AML-193 (cell line): ENCODE results near the gene VPS35.
A peak's percentile ranks its signal among the peaks of the same experiment; 100 is the strongest.

Source experiments
- DNase-seq, 2 experiments: peaks; one replicate each; lab custom pipeline; 2025; lab: John Stamatoyannopoulos, UW

VPS35 gene

DNA sequence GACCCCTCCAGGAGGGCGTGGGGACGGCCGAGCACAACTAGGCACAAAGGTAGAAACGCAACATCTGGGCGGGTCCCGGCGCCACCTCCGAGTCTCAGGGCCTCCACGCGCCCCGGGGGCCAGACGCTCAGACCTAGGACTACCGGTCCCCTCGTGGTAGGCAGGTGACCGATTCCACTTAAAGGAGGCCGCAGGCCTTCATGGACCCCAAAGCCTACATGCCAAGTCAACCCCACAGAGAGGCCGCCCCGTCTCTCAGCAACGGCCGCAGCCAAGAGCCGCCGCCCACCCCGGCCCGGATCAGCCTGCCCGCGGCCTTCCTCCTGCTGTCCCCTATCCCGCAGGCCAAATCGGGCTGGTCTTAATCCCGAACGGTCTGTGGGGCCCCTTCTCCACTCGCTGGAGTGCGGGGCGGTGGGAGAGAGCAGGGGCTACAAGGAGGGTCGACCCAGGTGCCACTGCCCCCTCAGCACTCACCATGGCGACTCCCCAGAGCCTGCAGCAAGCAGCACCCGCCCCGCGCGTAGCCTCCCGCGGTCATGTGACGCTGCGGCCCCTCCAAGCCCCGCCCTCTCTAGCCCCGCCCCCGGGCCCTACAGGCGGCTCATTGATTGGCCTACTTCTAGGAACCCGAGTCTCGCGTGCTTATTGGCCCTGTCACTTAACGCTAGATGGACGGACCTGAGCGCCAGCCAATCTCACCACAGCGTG lies at the start of gene VPS35:
VPS35 (minus strand) TSS at position 525 of the 711 bp plus-strand sequence; CDS start at position 480, 45 bp downstream.
- peak; percentile 95 to 96 for DNase-seq

DNA sequence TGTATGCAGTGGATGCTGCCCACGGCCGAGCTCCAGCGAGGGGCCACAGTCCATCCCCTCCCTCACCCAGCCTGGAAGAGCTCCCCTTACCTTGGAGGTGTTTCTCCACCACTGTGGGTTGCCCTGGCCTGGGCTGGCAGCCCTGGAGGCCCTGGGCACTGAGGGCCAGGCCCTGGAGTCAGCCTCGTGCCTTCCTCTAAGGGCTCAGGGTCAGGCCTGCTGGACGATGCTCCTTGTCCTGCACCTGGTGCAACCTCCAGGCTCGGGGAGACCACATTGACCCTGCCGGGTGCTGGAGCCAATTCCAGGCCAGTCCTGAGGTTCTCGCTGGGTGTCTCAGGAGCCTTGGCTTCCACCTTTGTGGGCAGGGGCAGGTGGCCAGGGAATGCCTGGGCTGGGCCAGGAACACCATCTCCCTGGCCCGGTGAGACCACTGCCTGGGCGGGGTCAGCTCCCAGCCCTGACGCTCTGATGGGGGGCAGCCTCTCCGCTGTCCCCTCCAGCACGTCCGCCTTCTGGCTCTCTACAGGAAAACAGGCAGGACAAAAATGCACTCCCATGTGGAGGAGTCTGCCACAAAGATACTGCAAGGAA lies 48.7 kb upstream of the VPS35 start:
- no peak for DNase-seq

DNA sequence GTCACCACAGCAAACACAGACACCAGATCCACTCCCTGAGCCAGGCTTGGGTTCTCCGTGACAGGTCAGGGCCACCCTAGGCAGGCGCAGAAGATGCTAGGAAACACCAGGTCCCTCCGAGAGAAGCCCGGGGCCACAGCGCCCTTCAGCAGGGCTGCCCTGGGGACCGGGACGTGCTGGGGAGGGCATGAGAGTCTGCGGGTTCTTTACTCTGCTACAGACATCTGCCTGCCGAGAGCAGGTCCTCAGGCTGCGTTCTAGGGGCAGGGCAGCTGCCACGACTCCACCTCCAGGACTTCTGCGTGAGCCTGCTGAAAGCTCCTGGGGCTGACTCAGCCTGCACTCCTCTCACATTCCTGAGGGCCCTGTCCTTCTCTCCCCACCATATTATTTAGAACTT lies 47.7 kb upstream of the VPS35 start:
- no peak for DNase-seq

DNA sequence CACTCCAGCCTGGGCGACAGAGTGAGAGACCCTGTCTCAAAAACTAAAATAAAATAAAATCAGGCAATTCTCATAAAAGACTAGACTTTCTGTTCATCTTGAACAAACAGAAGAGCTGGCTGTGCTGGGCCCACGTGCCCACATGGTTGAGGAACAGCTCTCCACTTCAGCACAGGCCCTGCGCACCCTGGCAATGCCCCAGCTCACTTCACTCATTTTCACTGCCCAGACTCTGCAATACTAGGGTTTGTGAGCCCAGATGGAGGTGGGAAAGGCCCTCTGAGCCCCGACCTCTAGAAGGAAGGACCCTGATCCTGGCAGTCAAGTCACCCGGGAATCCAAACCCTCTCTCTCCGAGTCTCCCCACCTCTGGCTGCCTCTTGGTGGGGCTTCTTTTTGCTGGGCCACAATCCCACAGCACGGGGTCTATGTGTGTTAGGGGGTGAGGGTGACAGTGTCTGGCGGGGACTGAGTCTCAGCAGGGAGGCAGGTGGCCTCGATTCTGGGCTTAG lies 44.4 kb upstream of the VPS35 start:
- no peak for DNase-seq

DNA sequence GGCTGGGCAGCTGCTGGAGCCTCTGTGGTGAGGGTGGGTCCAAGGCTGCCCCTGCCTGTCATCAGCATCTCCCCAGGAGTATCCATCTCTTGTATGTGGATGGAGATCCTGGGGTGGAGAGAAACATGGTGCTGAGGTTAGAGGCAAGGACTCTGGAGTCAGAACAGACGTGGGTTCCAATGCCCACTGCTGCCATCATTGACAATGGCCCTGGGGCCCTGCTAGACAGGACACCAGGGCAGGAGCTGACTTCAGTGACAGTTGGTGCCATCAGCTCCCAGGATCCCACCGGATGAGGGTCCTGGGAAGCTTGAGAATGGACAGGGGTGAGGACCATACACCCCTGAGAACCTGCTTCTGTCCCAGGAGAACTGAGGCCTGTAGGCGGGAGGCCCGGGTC lies 43.6 kb upstream of the VPS35 start:
- DNase-seq = no peak

DNA sequence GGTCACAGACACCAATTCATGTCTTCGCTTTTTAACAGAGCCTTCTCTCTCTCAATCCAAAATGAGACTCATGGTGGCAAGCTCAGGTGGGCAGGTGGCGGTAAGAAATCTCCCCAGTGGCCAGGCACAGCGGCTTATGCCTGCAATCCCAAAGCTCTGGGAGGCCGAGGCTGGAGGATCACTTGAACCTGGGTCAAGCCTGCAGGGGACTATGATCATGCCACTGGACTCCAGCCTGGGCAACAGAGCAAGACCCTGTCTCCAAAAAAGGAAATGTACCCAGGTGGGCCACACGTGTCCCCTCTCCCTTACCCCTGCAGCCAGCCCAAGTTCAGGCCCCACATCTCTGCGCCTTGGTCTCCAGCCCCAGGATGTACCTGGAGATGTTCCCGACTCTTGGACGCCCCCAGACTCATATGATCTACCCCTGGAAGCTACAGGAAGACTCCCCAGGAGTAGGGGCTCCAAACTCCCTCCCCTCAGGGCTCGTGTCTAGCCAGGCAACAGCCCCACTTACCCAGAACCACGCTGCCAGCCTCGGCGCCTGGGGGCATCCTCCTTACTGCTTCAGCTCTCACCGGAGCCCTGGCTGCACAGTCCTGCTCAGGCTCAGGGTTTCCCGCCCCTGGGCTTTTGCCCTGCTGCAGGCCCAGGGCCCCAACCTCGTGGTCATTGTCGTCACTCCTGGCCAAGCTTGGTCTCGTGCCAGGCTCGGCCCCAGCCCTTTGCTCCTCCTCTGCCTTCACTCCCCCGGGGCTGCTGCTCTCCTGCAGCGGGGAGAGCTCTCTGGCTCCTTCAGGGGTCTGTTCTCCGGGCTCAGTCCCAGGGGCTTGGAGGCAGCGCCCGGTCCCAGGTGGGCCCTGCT lies 42.9 kb upstream of the VPS35 start:
- no peak for DNase-seq

DNA sequence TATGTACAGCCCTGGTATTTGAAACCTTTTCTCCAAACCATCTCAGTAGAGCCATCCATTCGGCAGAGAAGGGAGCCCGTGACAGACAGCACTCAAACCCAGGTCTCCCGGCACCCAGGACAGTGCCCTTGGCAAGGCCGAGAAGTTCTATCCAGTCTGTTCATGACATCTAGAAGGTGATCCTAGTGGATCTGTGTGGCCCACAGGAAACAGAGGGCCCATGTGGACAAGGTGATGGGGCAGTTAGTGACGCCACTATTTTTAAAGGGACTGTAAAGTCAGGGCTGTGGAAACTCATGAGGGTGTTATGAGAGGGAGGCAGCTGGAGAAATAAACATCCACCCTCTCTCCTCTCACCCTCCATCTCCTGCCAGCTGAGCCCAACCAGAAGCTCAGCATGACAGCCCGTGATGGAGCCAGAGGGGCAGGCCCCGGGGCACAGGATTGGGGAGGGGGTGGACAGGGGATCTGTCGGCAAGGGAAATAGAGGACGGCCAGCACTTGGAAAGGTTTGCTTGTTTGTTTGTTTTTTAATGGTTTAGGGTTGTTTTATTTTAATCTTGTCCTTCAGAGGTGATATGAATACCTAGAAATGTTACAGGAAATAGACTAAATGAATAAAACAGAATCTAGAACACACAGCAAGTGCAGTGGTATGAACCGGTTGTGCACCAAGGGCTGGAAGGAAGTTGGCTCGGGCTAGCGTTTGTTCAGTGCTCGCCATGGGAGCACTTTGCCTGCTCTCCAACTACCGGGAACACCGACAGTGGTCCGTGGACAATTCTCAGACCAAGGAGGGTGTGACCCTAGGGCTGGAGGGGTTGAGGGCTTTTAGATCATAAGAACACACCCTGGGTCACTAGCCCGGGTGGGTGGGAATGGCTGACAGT lies 42.1 kb upstream of the VPS35 start:
- no peak for DNase-seq

DNA sequence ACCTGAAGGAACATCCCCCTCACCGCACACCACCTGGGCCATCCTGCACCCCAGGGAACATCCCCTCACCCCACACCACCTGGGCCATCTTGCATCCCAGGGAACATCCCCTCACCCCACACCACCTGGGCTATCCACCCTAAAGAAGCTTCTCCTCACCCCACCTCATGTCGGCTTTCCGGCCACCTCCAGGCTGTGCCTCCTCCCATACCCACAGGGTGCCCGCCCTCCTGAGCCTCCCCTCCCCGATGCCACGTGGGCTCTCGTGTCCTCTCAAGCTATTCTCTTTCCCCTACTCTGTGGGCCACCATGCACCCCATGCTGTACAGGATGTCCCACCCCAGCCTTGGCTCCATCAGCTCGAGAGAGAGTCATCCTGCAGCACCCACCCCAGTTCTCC lies 41.1 kb upstream of the VPS35 start:
- no peak for DNase-seq

DNA sequence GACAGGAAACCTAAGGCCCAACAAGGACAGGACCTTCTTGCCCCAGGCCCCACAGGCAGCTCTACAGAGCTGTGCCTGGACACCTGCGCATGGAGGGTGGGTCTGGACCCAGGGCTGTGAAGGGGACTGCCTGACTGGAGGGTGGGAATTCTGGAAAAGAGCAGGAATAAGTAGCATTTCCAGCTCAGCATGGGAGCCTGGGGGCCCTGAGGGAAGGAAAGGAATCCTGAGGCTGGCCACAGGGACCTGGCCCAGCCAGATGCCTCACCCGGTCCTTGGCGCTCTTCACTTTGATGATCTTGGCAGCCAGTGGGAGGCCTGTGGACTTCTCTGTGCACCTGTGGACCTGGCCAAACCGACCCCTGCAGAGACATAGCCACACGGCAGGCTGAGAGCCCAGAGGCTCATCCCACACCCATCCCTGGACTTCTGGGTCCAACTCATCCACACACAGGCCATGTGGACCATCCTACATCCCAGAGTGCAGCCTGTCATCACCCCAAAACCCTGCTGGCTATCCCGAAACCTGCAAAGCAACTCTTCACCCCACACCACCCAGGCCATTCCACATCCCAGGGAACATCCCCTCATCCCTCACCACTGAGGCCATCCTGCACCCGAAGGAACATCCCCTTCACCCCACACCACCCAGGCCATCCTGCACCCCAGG lies 40.5 kb upstream of the VPS35 start:
- no peak for DNase-seq

DNA sequence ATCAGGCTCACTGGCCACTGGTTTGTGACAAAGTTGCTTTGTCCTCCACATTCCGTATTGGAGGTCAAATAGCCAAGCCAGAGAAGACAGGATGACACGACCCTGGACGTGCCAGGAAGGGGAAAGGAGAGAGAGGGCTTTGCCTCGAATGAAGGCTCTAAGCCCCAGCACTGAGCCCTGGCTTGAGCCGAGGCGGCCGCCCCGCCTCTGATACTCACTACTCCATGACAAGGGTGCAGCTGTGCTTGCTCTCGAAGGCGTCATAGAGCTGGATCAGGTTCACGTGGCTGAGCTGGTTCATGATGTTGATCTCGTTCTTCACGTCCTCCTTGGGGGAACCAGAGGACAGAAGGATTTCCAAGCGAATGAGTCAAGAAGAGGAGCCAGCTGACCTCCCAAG lies 39.8 kb upstream of the VPS35 start:
- DNase-seq = no peak

DNA sequence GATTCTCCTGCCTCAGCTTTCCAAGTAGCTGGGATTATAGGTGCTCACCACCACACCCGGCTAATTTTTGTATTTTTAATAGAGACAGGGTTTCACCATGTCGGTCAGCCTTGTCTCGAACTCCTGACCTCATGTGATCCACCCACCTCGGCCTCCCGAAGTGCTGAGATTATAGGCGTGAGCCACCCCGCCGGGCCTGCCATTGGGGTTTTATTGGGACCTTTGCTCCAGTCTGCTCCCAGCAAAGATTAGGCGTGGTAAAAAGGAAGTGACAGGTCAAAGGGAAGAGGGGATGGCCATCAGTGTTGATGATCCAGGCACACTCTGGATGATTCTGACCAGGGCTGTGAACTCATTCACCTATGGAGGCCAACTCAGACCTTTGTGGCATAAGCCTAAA lies 38.7 kb upstream of the VPS35 start:
- no peak for DNase-seq

DNA sequence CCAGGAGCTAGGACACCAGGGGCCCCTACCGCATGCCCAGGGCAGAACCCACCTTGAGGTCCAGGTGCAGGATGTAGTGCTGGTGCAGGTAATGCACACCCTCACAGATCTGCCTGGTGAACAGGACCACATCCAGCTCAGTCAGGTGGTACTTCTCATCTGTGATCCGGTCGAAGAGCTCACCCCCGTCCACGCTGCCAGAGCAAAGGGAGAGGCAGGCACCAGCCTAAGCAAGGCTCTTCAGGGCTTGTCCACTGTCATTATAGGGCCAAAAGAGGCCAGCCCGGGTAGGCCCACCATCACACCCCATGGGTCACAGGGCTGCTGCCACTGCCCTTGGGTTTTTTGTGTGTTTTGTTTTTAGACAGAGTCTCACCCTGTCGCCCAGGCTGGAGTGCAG lies 38.2 kb upstream of the VPS35 start:
- no peak for DNase-seq

DNA sequence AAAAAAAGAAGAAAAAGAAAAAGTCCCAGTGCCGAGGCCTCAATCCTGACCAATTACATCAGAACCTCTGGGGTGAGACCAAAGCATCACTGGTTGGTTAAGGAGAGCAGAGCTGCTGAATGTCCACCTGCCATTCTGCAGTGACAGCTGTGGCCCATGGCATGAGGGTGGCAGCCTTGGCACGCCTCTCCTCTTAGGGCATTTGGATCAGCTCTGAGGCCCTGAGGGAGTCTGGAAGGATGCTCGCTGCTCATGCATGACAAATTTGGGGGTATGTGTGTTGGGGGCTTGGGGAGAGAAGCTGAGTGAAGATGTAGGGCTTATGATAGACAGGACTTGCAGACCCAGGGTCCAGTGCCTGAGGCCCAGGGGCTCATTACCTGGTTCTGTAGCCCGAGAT lies 32.9 kb upstream of the VPS35 start:
- no peak for DNase-seq

DNA sequence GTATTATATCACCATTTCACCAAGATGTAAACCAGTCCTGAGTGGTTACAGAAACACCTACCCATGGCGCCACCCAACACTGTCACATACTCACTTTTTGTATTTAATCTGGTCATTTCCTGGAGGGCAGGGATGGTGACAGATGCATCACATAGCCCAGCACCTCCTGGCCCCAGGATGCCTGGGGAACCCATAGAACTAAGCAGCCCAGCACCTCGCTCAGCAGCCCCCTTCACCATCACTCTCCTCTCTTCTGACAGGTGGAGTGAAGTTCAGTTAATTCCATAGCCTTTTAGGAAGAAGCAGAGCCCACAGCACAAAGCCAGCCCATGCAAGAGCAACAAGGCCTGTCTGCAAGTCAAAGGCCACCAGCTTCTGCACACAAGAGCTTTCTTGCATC lies 31.6 kb upstream of the VPS35 start:
- DNase-seq = no peak

DNA sequence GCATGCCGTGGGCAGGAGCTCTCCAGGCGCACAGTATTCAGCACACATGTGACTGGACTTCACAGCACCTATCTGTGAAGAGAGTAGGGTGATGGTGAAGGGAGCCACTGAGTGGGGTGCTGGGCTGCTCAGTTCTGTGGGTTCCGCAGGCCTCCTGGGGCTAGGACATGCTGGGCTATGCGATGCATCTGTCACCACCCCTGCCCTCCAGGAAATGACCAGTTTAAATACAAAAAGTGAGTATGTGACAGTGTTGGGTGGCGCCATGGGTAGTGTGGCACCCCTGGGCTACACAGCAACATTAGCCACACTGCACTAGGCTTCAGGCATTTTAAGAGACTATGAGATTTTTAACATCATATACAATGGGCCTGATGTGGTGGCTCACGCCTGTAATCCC lies 30.6 kb upstream of the VPS35 start:
- no peak for DNase-seq

DNA sequence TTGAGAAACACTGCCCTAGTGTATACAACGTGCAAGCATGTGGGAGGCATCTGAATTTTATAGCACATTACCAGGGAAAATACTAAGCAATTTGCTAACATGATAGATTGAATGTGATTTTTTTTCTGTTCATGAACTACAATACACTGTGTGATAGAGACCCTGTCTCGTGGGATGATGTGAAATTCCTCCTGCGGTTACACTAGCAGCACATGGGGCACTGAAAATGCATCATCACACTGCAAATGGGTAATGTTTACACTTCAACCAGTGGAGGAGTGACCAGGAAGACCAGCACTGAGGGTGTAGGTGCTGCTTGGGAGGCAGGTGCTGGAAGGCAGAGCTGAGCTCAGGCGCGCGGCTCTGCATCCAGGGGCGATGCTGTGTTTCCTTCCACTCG lies 29.2 kb upstream of the VPS35 start:
- DNase-seq = no peak

DNA sequence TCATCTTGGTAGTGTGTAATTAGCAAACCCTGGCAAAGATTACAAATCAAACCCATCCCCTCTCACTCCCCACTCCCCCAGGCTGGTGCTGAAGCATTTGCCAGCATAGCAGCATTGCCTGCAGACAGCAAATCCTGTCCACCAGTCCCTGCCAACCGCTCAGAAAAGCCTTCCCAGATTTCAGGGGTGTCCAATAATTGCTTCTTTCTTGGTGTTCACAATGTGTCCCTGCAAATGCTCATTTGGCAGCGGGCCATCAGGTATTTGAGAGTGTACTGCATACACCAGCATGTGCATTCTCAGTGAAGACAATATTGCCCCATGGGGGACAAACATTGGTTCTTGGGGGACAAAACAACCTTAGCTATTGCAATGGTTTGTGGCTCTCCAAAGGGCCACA lies 28.7 kb upstream of the VPS35 start:
- no peak for DNase-seq

DNA sequence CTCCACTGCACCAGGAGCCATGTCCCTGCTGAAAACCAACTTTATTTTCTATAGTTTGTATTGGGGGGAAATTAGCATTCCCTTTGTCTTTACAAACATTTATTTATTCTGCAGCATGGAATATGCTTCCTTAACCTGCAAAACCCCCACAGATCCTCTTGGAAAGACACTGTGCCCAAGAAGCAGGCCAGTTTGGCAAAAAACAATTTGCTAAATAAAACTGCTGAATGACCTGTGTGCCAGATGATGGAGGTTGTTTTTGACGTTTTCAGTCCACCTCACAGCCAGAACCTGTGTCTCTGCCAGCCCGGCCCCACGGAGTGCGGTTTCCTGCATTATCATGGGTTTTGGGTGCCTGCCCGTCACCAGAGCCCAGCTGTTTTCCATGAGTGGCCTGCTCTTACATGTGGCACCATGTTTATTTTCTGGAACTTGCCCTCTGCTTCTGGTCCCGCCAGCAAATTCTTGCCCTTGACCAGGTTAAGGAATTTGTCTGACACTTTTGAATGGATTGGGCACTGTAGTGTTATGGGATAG lies 26.9 kb upstream of the VPS35 start:
- no peak for DNase-seq

DNA sequence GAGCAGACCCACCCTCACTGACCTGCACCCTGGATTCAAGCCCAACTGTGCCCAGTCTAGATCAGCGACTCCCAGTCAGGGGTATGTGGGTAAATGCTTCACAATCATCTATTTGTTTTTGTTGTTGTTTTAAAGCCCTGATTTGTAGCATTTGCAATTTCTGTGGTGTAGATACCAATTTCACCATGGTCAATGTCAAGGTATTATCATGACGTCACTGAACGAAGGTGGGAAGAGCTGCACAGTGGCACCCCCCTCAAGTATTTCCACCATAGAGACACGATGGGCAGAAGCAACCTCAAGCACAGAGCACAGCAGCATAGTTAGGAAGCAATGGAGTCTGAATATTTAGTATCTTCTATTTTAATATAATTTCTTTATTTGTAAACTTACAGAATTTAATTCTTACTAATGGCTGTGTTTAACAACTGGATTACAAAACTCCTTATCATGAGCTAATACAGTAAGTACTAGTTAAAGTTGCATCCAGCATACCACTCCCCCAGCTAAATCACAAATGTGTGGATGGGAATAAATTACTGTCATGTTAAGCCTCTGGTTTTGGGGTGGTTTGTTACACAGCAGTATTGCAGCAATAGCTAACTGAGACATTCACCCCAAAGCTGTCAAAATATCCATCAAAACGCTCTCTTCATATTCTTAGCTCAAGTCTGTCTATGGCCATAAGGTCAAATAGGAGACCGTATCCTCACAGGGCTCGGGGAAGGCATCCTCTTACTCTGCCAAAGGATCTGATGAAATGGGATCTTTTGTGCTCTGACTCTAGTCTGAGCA lies 26.0 kb upstream of the VPS35 start:
- no peak for DNase-seq

DNA sequence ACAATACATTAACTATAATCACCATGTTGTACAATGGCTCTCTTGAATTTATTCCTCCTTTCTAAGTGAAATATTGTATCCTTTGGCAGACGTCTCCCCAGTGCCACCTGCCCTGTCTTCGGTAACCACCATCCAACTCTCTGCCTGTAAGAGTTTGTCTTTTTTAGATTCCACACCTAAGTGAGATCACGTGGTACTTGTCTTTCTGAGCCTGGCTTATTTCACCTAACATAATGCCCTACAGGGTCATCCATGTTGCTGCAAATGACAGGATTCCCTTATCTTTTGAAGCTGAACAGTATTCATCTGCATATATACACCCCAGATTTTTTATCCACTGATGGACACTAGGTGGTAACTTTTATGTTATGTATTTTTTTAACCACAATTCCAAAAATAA lies 24.7 kb upstream of the VPS35 start:
- no peak for DNase-seq
